Measurements from ENCODE around the gene BHLHE23. TPM values are rescaled to one million over a fixed set of nuclear protein-coding genes. Genes with fewer than 3 reads are reported as not detected.

The BHLHE23 gene
- total RNA-seq, 4 donors from 2014 or later: not detected

GRCh38 chr20:63008541-63009044 is 1.8 kb upstream of the BHLHE23 start:
- intact Hi-C loops (cut with DNase I; ENCODE audit: low total_unique reads): no loop called here
- TF ChIP-seq POLR2A (IDR thresholded peaks at IDR 0.05): no peak
- TF ChIP-seq, protein P1, sequence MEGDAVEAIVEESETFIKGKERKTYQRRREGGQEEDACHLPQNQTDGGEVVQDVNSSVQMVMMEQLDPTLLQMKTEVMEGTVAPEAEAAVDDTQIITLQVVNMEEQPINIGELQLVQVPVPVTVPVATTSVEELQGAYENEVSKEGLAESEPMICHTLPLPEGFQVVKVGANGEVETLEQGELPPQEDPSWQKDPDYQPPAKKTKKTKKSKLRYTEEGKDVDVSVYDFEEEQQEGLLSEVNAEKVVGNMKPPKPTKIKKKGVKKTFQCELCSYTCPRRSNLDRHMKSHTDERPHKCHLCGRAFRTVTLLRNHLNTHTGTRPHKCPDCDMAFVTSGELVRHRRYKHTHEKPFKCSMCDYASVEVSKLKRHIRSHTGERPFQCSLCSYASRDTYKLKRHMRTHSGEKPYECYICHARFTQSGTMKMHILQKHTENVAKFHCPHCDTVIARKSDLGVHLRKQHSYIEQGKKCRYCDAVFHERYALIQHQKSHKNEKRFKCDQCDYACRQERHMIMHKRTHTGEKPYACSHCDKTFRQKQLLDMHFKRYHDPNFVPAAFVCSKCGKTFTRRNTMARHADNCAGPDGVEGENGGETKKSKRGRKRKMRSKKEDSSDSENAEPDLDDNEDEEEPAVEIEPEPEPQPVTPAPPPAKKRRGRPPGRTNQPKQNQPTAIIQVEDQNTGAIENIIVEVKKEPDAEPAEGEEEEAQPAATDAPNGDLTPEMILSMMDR (IDR thresholded peaks at IDR 0.05): no peak
- Histone ChIP-seq H3K27me3 (peaks cover 26 to 66% of the 10 kb centered on the region in 2 donors), H3K9me3 (no peaks in the 10 kb centered on the region), H3K36me3 (no peaks in the 10 kb centered on the region), H3K4me1 (peaks cover 0 to 13% of the 10 kb centered on the region in 2 donors), H3K27ac (no peak overlapping the region), H3K4me3 (no peak overlapping the region)
- no peak for DNase-seq

DNA sequence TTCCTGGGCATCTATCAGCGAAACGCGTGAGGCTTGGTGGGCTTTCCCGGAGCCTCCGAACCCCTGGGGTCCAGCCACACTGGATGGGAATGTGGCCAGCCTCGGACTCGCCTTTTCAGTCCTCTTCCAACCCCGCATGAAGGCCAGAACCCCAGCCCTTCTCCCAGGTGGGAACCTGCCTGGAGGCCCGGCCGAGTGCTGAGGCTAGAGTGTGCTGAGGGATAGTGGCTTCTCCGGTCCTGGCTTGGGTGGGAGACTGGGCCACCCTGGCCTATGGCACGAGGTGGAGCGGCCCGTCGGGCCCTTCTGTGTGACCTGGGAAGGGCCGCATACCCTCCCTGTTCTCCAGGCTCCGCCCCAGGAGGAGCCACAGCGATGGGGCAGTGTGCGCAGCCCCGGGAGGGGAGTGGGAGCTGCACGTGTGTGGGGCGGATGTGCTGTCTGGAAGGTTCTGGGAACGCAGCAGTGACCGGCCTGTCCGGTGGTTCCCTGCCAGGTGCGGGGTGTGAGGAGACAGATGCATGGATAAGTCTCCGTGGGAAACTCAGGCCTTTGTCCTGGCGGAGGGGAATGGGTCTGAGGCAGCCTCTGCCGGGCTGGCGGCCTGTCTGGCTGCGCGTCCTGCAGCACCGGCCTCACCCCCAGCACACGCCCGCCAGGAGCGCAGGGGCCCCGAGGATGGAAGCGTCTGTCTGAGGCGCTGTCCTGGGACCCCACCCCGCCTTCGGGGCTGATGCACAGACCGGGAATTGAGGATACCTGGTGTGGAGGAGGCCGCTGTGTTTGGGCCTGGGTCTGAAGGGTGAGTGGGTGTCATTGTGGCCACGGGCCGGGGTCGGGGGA is 1.1 kb upstream of the BHLHE23 start:
- intact Hi-C loops (cut with DNase I; ENCODE audit: low total_unique reads): loop anchor here (2.0 kb wide), 1 partner anchor 35 kb away; no protein-coding TSS in a partner anchor
- H3K27ac ChIP-seq: no peak overlapping the region
- H3K4me1 ChIP-seq: peaks cover 0 to 13% of the 10 kb centered on the region in 2 donors
- H3K9me3 ChIP-seq: no peaks in the 10 kb centered on the region
- H3K4me3 ChIP-seq: no peak overlapping the region
- no peaks in the 10 kb centered on the region for H3K36me3 ChIP-seq
- no peak for TF ChIP-seq POLR2A (IDR thresholded peaks at IDR 0.05)
- TF ChIP-seq, protein P1 (IDR thresholded peaks at IDR 0.05): no peak
- H3K27me3 ChIP-seq: peaks cover 23 to 70% of the 10 kb centered on the region in 2 donors
- no peak for DNase-seq

GRCh38 chr20:63007360-63007645 is 539 bp upstream of the BHLHE23 start:
- DNase-seq: no peak
- Histone ChIP-seq H3K9me3 (no peaks in the 10 kb centered on the region), H3K27me3 (peaks cover 23 to 71% of the 10 kb centered on the region in 2 donors), H3K4me1 (peaks cover 0 to 13% of the 10 kb centered on the region in 2 donors), H3K36me3 (no peaks in the 10 kb centered on the region), H3K4me3 (no peak overlapping the region), H3K27ac (no peak overlapping the region)
- TF ChIP-seq POLR2A (IDR thresholded peaks at IDR 0.05): no peak
- TF ChIP-seq, protein P1 (IDR thresholded peaks at IDR 0.05): no peak
- intact Hi-C loops (cut with DNase I; ENCODE audit: low total_unique reads): loop anchor here (2.0 kb wide), 1 partner anchor 35 kb away; no protein-coding TSS in a partner anchor

DNA sequence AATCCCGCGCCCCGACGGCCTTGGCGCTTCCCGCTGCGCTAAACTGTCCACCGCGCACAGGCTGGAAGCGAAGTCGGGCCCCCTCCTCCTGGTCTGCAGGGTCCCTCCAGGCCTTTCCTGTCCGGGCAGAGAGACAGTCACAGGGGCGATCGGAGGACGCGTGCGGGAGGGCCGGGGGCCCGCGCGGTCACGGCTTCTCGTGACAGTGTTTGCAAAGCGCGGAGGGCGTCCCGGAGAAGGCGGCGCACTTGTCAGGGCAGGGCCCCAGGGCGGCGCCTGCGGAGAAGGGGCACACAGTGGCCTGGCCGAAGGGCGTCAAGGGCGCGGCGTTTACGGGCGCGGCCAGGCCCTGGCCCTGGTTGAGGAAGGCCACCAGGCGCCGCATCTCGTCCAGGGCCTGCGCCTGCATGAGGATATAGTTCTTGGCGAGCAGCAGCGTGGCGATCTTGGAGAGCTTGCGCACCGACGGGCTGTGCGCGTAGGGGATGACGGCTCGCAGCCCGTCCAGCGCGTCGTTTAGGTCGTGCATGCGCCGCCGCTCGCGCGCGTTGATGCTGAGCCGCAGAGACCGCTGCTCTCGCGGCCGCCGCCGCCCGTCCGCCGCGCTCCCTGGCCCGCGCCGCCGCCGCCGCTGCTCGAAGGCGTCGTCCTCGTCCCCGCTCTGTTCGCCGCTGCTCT is 763 bp downstream of the BHLHE23 start:
- intact Hi-C loops (cut with DNase I; ENCODE audit: low total_unique reads): loop anchor here (2.0 kb wide), 1 partner anchor 33 kb away; no protein-coding TSS in a partner anchor
- peaks cover 23 to 71% of the 10 kb centered on the region in 2 donors for H3K27me3 ChIP-seq
- no peak for DNase-seq
- no peak overlapping the region for H3K27ac ChIP-seq
- H3K9me3 ChIP-seq: no peaks in the 10 kb centered on the region
- H3K4me3 ChIP-seq: no peak overlapping the region
- H3K4me1 ChIP-seq: peaks cover 0 to 13% of the 10 kb centered on the region in 2 donors
- TF ChIP-seq, protein P1 (IDR thresholded peaks at IDR 0.05): no peak
- no peak for TF ChIP-seq POLR2A (IDR thresholded peaks at IDR 0.05)
- H3K36me3 ChIP-seq: no peaks in the 10 kb centered on the region

Data from uterus (tissue), 4 donors.